ENCODE measurements around the gene IMMP1L.
"Not testable (repeated sequence)": the region's sequence is repeated elsewhere in the genome, so short reads cannot be mapped to it uniquely, and the experiment has no call there.

Gene IMMP1L

GRCh38 chr11:31500560-31500959 lies 8.9 kb downstream of the IMMP1L start:
- H3K9me3 ChIP-seq (ENCODE audit: control insufficient read depth, low read length), result no peaks in the 10 kb centered on the region
- H3K4me3 ChIP-seq (ENCODE audit: extremely low read depth, insufficient read depth, low read length, poor library complexity, severe bottlenecking), result no peak overlapping the region
- WGBS, 2 experiments (ENCODE audit: insufficient coverage in 2 of 2), result no CpG with 5 or more reads among the region's 2 CpGs
- no peaks in the 10 kb centered on the region for H3K4me1 ChIP-seq (ENCODE audit: control insufficient read depth, insufficient read depth, low read length, poor library complexity, severe bottlenecking)
- H3K36me3 ChIP-seq (ENCODE audit: control insufficient read depth, insufficient read depth, low read length), result peaks cover 10% of the 10 kb centered on the region
- H3K27ac ChIP-seq (ENCODE audit: low read depth, low read length, severe bottlenecking), result no peak overlapping the region

- Histone ChIP-seq H3K27ac (ENCODE audit: low read depth, low read length, severe bottlenecking) (no peak overlapping the region), H3K4me1 (ENCODE audit: control insufficient read depth, insufficient read depth, low read length, poor library complexity, severe bottlenecking) (no peaks in the 10 kb centered on the region), H3K9me3 (ENCODE audit: control insufficient read depth, low read length) (no peaks in the 10 kb centered on the region), H3K36me3 (ENCODE audit: control insufficient read depth, insufficient read depth, low read length) (peaks cover 1% of the 10 kb centered on the region), H3K4me3 (ENCODE audit: extremely low read depth, insufficient read depth, low read length, poor library complexity, severe bottlenecking) (no peak overlapping the region)
- WGBS, 2 experiments (ENCODE audit: insufficient coverage in 2 of 2), result no CpG with 5 or more reads among the region's 3 CpGs
Measured at GRCh38 chr11:31499576-31500178, 9.7 kb downstream of the IMMP1L start.

GRCh38 chr11:31493762-31494161 lies 15.7 kb downstream of the IMMP1L start:
- H3K27ac ChIP-seq (ENCODE audit: low read depth, low read length, severe bottlenecking); H3K4me3 ChIP-seq (ENCODE audit: extremely low read depth, insufficient read depth, low read length, poor library complexity, severe bottlenecking); H3K4me1 ChIP-seq (ENCODE audit: control insufficient read depth, insufficient read depth, low read length, poor library complexity, severe bottlenecking); H3K9me3 ChIP-seq (ENCODE audit: control insufficient read depth, low read length): not testable (repeated sequence)
- 86 to 100% methylated on average over 2 to 4 of the region's 4 CpGs for WGBS, 2 experiments (ENCODE audit: insufficient coverage in 2 of 2)
- peaks cover 15% of the 10 kb centered on the region for H3K36me3 ChIP-seq (ENCODE audit: control insufficient read depth, insufficient read depth, low read length)

GRCh38 chr11:31493235-31493634 lies 16.2 kb downstream of the IMMP1L start:
- no peaks in the 10 kb centered on the region for H3K4me1 ChIP-seq (ENCODE audit: control insufficient read depth, insufficient read depth, low read length, poor library complexity, severe bottlenecking)
- no peak overlapping the region for H3K4me3 ChIP-seq (ENCODE audit: extremely low read depth, insufficient read depth, low read length, poor library complexity, severe bottlenecking)
- 86 to 100% methylated on average over 1 of the region's 4 CpGs for WGBS, 2 experiments (ENCODE audit: insufficient coverage in 2 of 2)
- peaks cover 4% of the 10 kb centered on the region for H3K9me3 ChIP-seq (ENCODE audit: control insufficient read depth, low read length)
- H3K36me3 ChIP-seq (ENCODE audit: control insufficient read depth, insufficient read depth, low read length), result peaks cover 15% of the 10 kb centered on the region
- H3K27ac ChIP-seq (ENCODE audit: low read depth, low read length, severe bottlenecking), result no peak overlapping the region

GRCh38 chr11:31492320-31492913 lies 17.0 kb downstream of the IMMP1L start:
- H3K4me1 ChIP-seq (ENCODE audit: control insufficient read depth, insufficient read depth, low read length, poor library complexity, severe bottlenecking), result no peaks in the 10 kb centered on the region
- no peak overlapping the region for H3K4me3 ChIP-seq (ENCODE audit: extremely low read depth, insufficient read depth, low read length, poor library complexity, severe bottlenecking)
- H3K9me3 ChIP-seq (ENCODE audit: control insufficient read depth, low read length), result peaks cover 4% of the 10 kb centered on the region
- H3K36me3 ChIP-seq (ENCODE audit: control insufficient read depth, insufficient read depth, low read length), result peaks cover 15% of the 10 kb centered on the region
- WGBS, 2 experiments (ENCODE audit: insufficient coverage in 2 of 2), result no CpG with 5 or more reads among the region's 2 CpGs
- no peak overlapping the region for H3K27ac ChIP-seq (ENCODE audit: low read depth, low read length, severe bottlenecking)

- H3K9me3 ChIP-seq (ENCODE audit: control insufficient read depth, low read length), result no peaks in the 10 kb centered on the region
- no peak overlapping the region for H3K4me3 ChIP-seq (ENCODE audit: extremely low read depth, insufficient read depth, low read length, poor library complexity, severe bottlenecking)
- 17% methylated on average over 1 of the region's 1 CpG; no CpG with 5 or more reads in 1 of the 2 experiments for WGBS, 2 experiments (ENCODE audit: insufficient coverage in 2 of 2)
Measured at GRCh38 chr11:31487848-31488247, 21.6 kb downstream of the IMMP1L start.

GRCh38 chr11:31484497-31484896 lies 24.9 kb downstream of the IMMP1L start:
- no CpG with 5 or more reads among the region's 4 CpGs for WGBS, 2 experiments (ENCODE audit: insufficient coverage in 2 of 2)
- no peaks in the 10 kb centered on the region for H3K36me3 ChIP-seq (ENCODE audit: control insufficient read depth, insufficient read depth, low read length)
- no peaks in the 10 kb centered on the region for H3K9me3 ChIP-seq (ENCODE audit: control insufficient read depth, low read length)
- no peak overlapping the region for H3K4me3 ChIP-seq (ENCODE audit: extremely low read depth, insufficient read depth, low read length, poor library complexity, severe bottlenecking)
- H3K4me1 ChIP-seq (ENCODE audit: control insufficient read depth, insufficient read depth, low read length, poor library complexity, severe bottlenecking), result peaks cover 8% of the 10 kb centered on the region
- H3K27ac ChIP-seq (ENCODE audit: low read depth, low read length, severe bottlenecking), result no peak overlapping the region

More at GRCh38 chr11:31487848-31488247, 21.6 kb downstream of the IMMP1L start:
- no peak overlapping the region for H3K27ac ChIP-seq (ENCODE audit: low read depth, low read length, severe bottlenecking)
- peaks cover 2% of the 10 kb centered on the region for H3K36me3 ChIP-seq (ENCODE audit: control insufficient read depth, insufficient read depth, low read length)
- peaks cover 8% of the 10 kb centered on the region for H3K4me1 ChIP-seq (ENCODE audit: control insufficient read depth, insufficient read depth, low read length, poor library complexity, severe bottlenecking)

- 90% methylated on average over 2 of the region's 3 CpGs; no CpG with 5 or more reads in 1 of the 2 experiments for WGBS, 2 experiments (ENCODE audit: insufficient coverage in 2 of 2)
- Histone ChIP-seq H3K36me3 (ENCODE audit: control insufficient read depth, insufficient read depth, low read length) (no peaks in the 10 kb centered on the region), H3K27ac (ENCODE audit: low read depth, low read length, severe bottlenecking) (no peak overlapping the region), H3K9me3 (ENCODE audit: control insufficient read depth, low read length) (no peaks in the 10 kb centered on the region), H3K4me1 (ENCODE audit: control insufficient read depth, insufficient read depth, low read length, poor library complexity, severe bottlenecking) (peaks cover 7% of the 10 kb centered on the region), H3K4me3 (ENCODE audit: extremely low read depth, insufficient read depth, low read length, poor library complexity, severe bottlenecking) (no peak overlapping the region)
Measured at GRCh38 chr11:31480930-31481329, 28.5 kb downstream of the IMMP1L start.

GRCh38 chr11:31479066-31479465 lies 30.4 kb downstream of the IMMP1L start:
- Histone ChIP-seq H3K36me3 (ENCODE audit: control insufficient read depth, insufficient read depth, low read length) (no peaks in the 10 kb centered on the region), H3K9me3 (ENCODE audit: control insufficient read depth, low read length) (no peaks in the 10 kb centered on the region), H3K27ac (ENCODE audit: low read depth, low read length, severe bottlenecking) (no peak overlapping the region), H3K4me3 (ENCODE audit: extremely low read depth, insufficient read depth, low read length, poor library complexity, severe bottlenecking) (no peak overlapping the region), H3K4me1 (ENCODE audit: control insufficient read depth, insufficient read depth, low read length, poor library complexity, severe bottlenecking) (no peaks in the 10 kb centered on the region)
- WGBS, 2 experiments (ENCODE audit: insufficient coverage in 2 of 2), result no CpG with 5 or more reads among the region's 4 CpGs

GRCh38 chr11:31478223-31478590 lies 31.2 kb downstream of the IMMP1L start:
- Histone ChIP-seq H3K4me1 (ENCODE audit: control insufficient read depth, insufficient read depth, low read length, poor library complexity, severe bottlenecking) (no peaks in the 10 kb centered on the region), H3K27ac (ENCODE audit: low read depth, low read length, severe bottlenecking) (no peak overlapping the region), H3K36me3 (ENCODE audit: control insufficient read depth, insufficient read depth, low read length) (no peaks in the 10 kb centered on the region), H3K4me3 (ENCODE audit: extremely low read depth, insufficient read depth, low read length, poor library complexity, severe bottlenecking) (no peak overlapping the region), H3K9me3 (ENCODE audit: control insufficient read depth, low read length) (no peaks in the 10 kb centered on the region)
- WGBS, 2 experiments (ENCODE audit: insufficient coverage in 2 of 2), result 100% methylated on average over 1 of the region's 2 CpGs; no CpG with 5 or more reads in 1 of the 2 experiments

- no peaks in the 10 kb centered on the region for H3K36me3 ChIP-seq (ENCODE audit: control insufficient read depth, insufficient read depth, low read length)
- no peak overlapping the region for H3K4me3 ChIP-seq (ENCODE audit: extremely low read depth, insufficient read depth, low read length, poor library complexity, severe bottlenecking)
- WGBS, 2 experiments (ENCODE audit: insufficient coverage in 2 of 2), result 92 to 100% methylated on average over 2 to 5 of the region's 6 CpGs
- no peaks in the 10 kb centered on the region for H3K4me1 ChIP-seq (ENCODE audit: control insufficient read depth, insufficient read depth, low read length, poor library complexity, severe bottlenecking)
- H3K27ac ChIP-seq (ENCODE audit: low read depth, low read length, severe bottlenecking), result no peak overlapping the region
- no peaks in the 10 kb centered on the region for H3K9me3 ChIP-seq (ENCODE audit: control insufficient read depth, low read length)
Measured at GRCh38 chr11:31477528-31478222, 31.7 kb downstream of the IMMP1L start.

Data from mesodermal cell (in vitro differentiated cells).